Measurements from ENCODE around the gene ZNF668. TPM values are rescaled to one million over a fixed set of nuclear protein-coding genes. Genes with fewer than 3 reads are reported as not detected.
A peak's percentile ranks its signal among the peaks of the same experiment; 100 is the strongest.

Gene ZNF668
- total and polyA plus RNA-seq, 2 of the 13 experiments (the other 11 are each of a cell fraction or from before 2014, with no cell fraction given): 3.8 to 9.8 TPM

DNA sequence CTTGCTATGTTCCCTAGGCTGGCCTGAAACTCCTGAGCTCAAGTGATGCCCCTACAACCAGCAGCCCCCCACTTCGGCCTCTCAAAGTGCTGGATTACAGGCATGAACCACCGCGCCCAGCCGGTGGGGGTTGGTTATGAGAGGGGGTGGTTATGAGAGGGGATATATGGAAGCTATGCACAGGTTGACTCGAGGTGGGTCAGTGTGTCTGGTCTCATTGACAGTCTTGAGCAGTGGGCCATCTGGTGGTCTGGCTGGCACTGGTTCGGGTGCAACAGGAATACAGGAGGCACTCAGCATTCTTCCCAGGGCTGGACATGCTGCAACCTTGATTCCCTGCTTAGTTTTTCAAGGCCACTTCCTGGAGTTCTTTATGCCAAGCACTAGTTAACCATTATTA is 58.0 kb downstream of the ZNF668 start (continued):
- TF ChIP-seq, protein P1, sequence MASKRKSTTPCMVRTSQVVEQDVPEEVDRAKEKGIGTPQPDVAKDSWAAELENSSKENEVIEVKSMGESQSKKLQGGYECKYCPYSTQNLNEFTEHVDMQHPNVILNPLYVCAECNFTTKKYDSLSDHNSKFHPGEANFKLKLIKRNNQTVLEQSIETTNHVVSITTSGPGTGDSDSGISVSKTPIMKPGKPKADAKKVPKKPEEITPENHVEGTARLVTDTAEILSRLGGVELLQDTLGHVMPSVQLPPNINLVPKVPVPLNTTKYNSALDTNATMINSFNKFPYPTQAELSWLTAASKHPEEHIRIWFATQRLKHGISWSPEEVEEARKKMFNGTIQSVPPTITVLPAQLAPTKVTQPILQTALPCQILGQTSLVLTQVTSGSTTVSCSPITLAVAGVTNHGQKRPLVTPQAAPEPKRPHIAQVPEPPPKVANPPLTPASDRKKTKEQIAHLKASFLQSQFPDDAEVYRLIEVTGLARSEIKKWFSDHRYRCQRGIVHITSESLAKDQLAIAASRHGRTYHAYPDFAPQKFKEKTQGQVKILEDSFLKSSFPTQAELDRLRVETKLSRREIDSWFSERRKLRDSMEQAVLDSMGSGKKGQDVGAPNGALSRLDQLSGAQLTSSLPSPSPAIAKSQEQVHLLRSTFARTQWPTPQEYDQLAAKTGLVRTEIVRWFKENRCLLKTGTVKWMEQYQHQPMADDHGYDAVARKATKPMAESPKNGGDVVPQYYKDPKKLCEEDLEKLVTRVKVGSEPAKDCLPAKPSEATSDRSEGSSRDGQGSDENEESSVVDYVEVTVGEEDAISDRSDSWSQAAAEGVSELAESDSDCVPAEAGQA (IDR thresholded peaks at IDR 0.05; ENCODE audit: low read depth): no peak
- TF ChIP-seq, protein P1 (CRISPR knock-in tag; IDR thresholded peaks at IDR 0.05; ENCODE audit: borderline replicate concordance): no peak
- TF ChIP-seq PITX1 (CRISPR knock-in tag; IDR thresholded peaks at IDR 0.05) (no peak), NR2F1 (CRISPR knock-in tag; IDR thresholded peaks at IDR 0.05) (no peak), ZNF468 (CRISPR knock-in tag; IDR thresholded peaks at IDR 0.05) (no peak), LCORL (IDR thresholded peaks at IDR 0.05) (no peak), LCORL (CRISPR knock-in tag; IDR thresholded peaks at IDR 0.05) (peak; percentile 71), CBX5 (CRISPR knock-in tag; IDR thresholded peaks at IDR 0.05; ENCODE audit: borderline replicate concordance) (no peak), ZBTB39 (CRISPR knock-in tag; IDR thresholded peaks at IDR 0.05) (no peak), SOX13 (IDR thresholded peaks at IDR 0.05) (no peak), SOX13 (CRISPR knock-in tag; conservative IDR thresholded peaks at IDR 0.05 in 1 of 2, IDR thresholded peaks at IDR 0.05 in 1 of 2) (peak in 1 of 2 experiments; percentile 23; a peak in 1 of 4 replicates), NFIB (CRISPR knock-in tag; IDR thresholded peaks at IDR 0.05; ENCODE audit: borderline replicate concordance) (no peak), DMTF1 (CRISPR knock-in tag; IDR thresholded peaks at IDR 0.05) (no peak), TFDP1 (CRISPR knock-in tag; IDR thresholded peaks at IDR 0.05; ENCODE audit: borderline replicate concordance) (no peak), ZNF558 (CRISPR knock-in tag; IDR thresholded peaks at IDR 0.05; ENCODE audit: borderline replicate concordance) (no peak), ZBTB8A (CRISPR knock-in tag; IDR thresholded peaks at IDR 0.05; ENCODE audit: borderline replicate concordance, low read depth) (no peak), GATAD1 (CRISPR knock-in tag; IDR thresholded peaks at IDR 0.05) (0 out of 2 replicates have a peak, but pooled peaks have one; percentile 45), ZNF253 (CRISPR knock-in tag; IDR thresholded peaks at IDR 0.05; ENCODE audit: borderline replicate concordance) (no peak)
- TF ChIP-seq, protein P2, sequence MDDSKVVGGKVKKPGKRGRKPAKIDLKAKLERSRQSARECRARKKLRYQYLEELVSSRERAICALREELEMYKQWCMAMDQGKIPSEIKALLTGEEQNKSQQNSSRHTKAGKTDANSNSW (CRISPR knock-in tag; IDR thresholded peaks at IDR 0.05; ENCODE audit: borderline replicate concordance): no peak

Data from HepG2 (cell line).